ENCODE data around the gene ADAM19. TPM values are rescaled to one million over a fixed set of nuclear protein-coding genes. Genes with fewer than 3 reads are reported as not detected.
A peak's percentile ranks its signal among the peaks of the same experiment; 100 is the strongest.

ADAM19 gene
- total and polyA plus RNA-seq, 2 donors: 26.4 to 49.8 TPM

GRCh38 chr5:157582731-157583620 lies 7.4 kb upstream of the ADAM19 start:
- Histone ChIP-seq H3K4me1 (ENCODE audit: insufficient read depth) (no peaks in the 10 kb centered on the region), H3K27ac (ENCODE audit: low read depth) (no peak overlapping the region)

DNA sequence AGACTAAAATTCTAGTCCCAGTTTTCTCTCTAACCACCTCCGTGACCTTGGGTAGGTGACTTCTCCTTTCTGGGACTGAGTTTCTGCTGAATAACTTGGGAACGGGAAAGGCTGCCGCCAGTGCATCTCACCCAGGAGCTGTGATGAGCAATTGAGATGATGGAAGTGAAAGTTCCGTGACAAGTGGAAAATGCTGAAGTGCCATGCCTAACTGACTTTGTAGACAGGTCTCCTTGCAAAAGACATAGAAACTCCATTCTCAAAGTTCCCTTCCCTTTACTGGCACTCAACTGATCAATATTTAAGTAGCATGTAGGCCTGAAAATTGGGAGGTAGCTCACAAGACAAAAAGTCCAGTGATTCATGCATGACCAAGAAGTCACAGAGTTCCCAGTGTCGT lies 6.3 kb upstream of the ADAM19 start:
- DNase-seq (ENCODE audit: extremely low spot score): no peak
- Histone ChIP-seq H3K4me3 (ENCODE audit: low read depth, low read length) (no peak overlapping the region), H3K4me1 (ENCODE audit: insufficient read depth) (no peaks in the 10 kb centered on the region), H3K27ac (ENCODE audit: low read depth) (no peak overlapping the region), H3K36me3 (ENCODE audit: insufficient read depth) (no peaks in the 10 kb centered on the region)
- 95% methylated on average over 5 of the region's 5 CpGs for WGBS

More at GRCh38 chr5:157582731-157583620, 7.4 kb upstream of the ADAM19 start:
- no peaks in the 10 kb centered on the region for H3K36me3 ChIP-seq (ENCODE audit: insufficient read depth)
- H3K4me3 ChIP-seq (ENCODE audit: low read depth, low read length): no peak overlapping the region
- no peak for DNase-seq (ENCODE audit: extremely low spot score)
- 73% methylated on average over 10 of the region's 10 CpGs for WGBS

- WGBS: 86% methylated on average over 6 of the region's 6 CpGs
- Histone ChIP-seq H3K4me3 (ENCODE audit: low read depth, low read length) (no peak overlapping the region), H3K27ac (ENCODE audit: low read depth) (no peak overlapping the region), H3K4me1 (ENCODE audit: insufficient read depth) (no peaks in the 10 kb centered on the region), H3K36me3 (ENCODE audit: insufficient read depth) (no peaks in the 10 kb centered on the region)
- DNase-seq (ENCODE audit: extremely low spot score): no peak
Observed at GRCh38 chr5:157578079-157578780, 2.7 kb upstream of the ADAM19 start.

DNA sequence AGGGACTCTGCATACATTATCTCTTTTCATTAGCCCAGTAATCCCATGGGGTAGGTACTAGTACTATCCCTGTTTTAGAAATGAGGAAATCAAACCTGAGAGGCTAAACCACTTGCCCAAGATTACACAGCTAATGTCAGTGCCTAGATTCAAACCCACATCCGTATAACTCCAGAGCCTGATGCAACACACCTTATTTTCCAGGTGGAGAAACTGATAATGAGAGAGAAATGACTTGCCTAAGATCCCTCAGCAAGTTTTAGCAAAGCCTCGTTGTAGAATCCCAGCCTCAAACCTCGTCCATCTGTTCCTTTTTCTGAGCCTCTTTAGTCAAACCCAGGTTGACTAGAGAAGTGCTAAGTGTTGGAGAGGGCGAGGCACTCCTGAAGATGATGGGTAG lies 1.1 kb upstream of the ADAM19 start:
- WGBS: 89% methylated on average over 4 of the region's 4 CpGs
- no peak overlapping the region for H3K27ac ChIP-seq (ENCODE audit: low read depth)
- no peaks in the 10 kb centered on the region for H3K36me3 ChIP-seq (ENCODE audit: insufficient read depth)
- no peak for DNase-seq (ENCODE audit: extremely low spot score)
- H3K4me3 ChIP-seq (ENCODE audit: low read depth, low read length): no peak overlapping the region
- H3K4me1 ChIP-seq (ENCODE audit: insufficient read depth): no peaks in the 10 kb centered on the region

GRCh38 chr5:157574456-157575380 lies 857 bp downstream of the ADAM19 start:
- 2% methylated on average over 61 of the region's 61 CpGs for WGBS
- no peaks in the 10 kb centered on the region for H3K36me3 ChIP-seq (ENCODE audit: insufficient read depth)
- peak overlapping the region; percentile 81 for H3K4me3 ChIP-seq (ENCODE audit: low read depth, low read length)
- H3K4me1 ChIP-seq (ENCODE audit: insufficient read depth): no peaks in the 10 kb centered on the region
- peak overlapping the region; percentile 75 for H3K27ac ChIP-seq (ENCODE audit: low read depth)
- DNase-seq (ENCODE audit: extremely low spot score): no peak

DNA sequence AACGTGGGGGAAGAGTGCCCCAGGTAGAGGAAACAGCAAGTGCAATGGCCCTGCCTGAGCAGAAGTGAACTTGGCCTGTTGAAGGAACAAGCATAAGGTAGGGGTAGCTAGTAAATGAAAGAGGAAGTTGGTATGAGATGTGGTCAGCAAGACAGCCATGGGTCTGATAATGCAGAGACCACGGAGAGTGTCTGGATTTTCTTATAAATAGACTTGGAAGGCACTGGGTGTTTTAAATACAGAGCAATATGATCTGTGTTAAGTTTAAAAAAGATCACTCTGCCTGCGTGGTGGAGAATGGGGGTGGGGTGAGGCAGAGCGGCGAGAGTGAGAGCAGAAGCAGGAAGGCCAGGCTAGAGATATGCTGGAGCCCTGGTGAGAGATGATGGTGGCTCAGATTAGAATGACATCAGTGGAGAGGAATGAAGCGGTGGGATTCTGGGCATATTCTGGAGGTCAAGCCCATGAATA lies 4.2 kb downstream of the ADAM19 start:
- Histone ChIP-seq H3K36me3 (ENCODE audit: insufficient read depth) (no peaks in the 10 kb centered on the region), H3K27ac (ENCODE audit: low read depth) (no peak overlapping the region), H3K4me1 (ENCODE audit: insufficient read depth) (no peaks in the 10 kb centered on the region), H3K4me3 (ENCODE audit: low read depth, low read length) (no peak overlapping the region)
- no peak for DNase-seq (ENCODE audit: extremely low spot score)
- 13% methylated on average over 6 of the region's 6 CpGs for WGBS

DNA sequence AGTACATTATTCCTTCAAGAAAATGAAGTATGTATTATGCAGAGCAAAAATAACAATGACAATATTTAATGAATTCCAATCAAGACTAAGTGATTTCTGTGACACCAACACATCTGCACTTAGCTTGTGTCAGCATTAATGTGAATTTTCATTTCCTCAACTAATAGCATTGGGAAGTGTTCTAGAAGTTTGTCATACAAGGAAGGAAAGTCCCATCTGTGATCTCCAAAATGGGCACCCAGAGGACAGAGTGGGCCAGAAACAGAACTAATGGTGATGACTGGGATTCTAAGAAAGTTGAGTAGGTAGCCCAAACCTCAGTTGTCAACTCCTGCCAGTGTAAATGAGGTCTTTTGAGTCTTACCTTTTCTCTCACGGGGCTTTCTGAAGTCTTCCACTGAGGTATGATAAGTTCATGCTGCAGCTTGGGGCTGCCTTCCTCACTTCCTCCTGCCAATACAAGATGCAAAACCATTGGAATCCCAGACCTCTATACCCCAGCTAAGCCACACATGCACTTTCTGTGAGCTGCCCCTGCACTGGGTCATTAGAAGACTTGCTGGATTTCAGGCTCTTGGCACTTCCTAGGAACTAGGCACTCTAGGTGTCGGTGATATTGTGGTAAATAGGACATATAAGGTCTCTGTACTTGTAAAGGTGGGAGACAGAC lies 4.9 kb downstream of the ADAM19 start:
- 74% methylated on average over 2 of the region's 2 CpGs for WGBS
- H3K36me3 ChIP-seq (ENCODE audit: insufficient read depth): no peaks in the 10 kb centered on the region
- no peaks in the 10 kb centered on the region for H3K4me1 ChIP-seq (ENCODE audit: insufficient read depth)
- DNase-seq (ENCODE audit: extremely low spot score): no peak
- no peak overlapping the region for H3K4me3 ChIP-seq (ENCODE audit: low read depth, low read length)
- no peak overlapping the region for H3K27ac ChIP-seq (ENCODE audit: low read depth)

DNA sequence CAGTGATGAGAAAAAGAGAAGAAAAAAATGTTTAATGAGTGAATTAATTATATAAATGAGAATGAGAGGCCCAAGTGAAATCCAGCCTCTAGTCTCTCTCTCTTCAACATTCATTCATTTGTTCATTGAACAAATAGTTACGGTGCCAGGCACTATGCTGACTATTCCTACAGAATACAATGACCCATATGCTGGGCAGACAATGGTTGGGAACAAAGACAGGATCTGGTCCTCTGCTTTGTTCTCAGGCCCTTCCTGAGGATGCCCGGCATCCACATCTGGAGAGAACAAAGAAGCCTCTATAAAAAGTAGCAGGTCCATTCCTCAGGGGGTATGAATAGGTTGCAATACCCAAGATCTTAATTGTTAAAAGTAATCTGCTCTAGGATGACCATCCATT lies 6.9 kb downstream of the ADAM19 start:
- Histone ChIP-seq H3K4me1 (ENCODE audit: insufficient read depth) (no peaks in the 10 kb centered on the region), H3K36me3 (ENCODE audit: insufficient read depth) (no peaks in the 10 kb centered on the region), H3K27ac (ENCODE audit: low read depth) (no peak overlapping the region), H3K4me3 (ENCODE audit: low read depth, low read length) (no peak overlapping the region)
- 66% methylated on average over 2 of the region's 2 CpGs for WGBS
- DNase-seq (ENCODE audit: extremely low spot score): no peak

GRCh38 chr5:157568222-157568621 lies 7.4 kb downstream of the ADAM19 start:
- H3K4me1 ChIP-seq (ENCODE audit: insufficient read depth): no peaks in the 10 kb centered on the region
- H3K27ac ChIP-seq (ENCODE audit: low read depth): no peak overlapping the region
- H3K36me3 ChIP-seq (ENCODE audit: insufficient read depth): no peaks in the 10 kb centered on the region
- no peak for DNase-seq (ENCODE audit: extremely low spot score)
- WGBS: 85% methylated on average over 4 of the region's 4 CpGs
- H3K4me3 ChIP-seq (ENCODE audit: low read depth, low read length): no peak overlapping the region

GRCh38 chr5:157566902-157567489 lies 8.6 kb downstream of the ADAM19 start:
- Histone ChIP-seq H3K36me3 (ENCODE audit: insufficient read depth) (no peaks in the 10 kb centered on the region), H3K4me1 (ENCODE audit: insufficient read depth) (peaks cover 2% of the 10 kb centered on the region), H3K27ac (ENCODE audit: low read depth) (no peak overlapping the region), H3K4me3 (ENCODE audit: low read depth, low read length) (no peak overlapping the region)
- 82% methylated on average over 6 of the region's 6 CpGs for WGBS
- no peak for DNase-seq (ENCODE audit: extremely low spot score)

DNA sequence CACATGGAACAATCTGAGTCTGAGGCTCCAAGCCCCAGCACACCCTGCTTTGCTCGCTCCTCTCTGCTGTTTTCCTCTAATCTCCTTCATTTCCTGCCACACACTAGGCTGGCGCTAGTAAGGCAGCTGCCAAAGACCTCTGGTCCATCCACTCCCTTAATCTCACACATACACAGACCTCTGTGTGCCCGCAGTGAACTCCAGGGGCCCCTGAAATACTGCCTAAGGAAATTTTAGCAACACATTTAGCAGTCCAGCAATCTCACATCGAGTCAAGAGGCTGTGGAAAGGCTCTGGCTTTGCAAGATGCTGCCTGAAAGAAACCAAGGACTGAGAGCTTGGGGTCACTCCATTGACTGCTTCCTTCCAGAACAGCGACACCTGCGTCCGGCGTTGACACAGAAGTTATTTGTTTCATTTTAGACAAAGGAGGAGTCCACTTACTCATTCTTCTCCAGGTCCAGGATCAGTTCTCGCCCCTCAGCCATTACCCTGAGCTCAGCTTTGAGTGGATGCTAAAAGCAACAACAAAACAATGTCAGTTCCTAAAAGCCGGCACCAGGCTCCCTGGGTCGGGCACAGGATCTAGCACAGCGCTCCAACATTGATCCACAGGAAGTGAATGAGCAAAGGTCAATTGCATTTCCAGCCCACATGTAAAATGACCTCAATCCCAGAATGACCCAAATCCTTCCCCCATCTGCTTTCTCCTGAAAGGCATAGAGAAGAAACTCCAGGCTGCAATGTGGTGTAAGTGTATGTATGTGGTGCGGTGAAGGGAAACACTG lies 11.5 kb downstream of the ADAM19 start:
- Histone ChIP-seq H3K4me3 (ENCODE audit: low read depth, low read length) (no peak overlapping the region), H3K36me3 (ENCODE audit: insufficient read depth) (no peaks in the 10 kb centered on the region), H3K4me1 (ENCODE audit: insufficient read depth) (peaks cover 2% of the 10 kb centered on the region), H3K27ac (ENCODE audit: low read depth) (peak overlapping the region; percentile 32)
- 42% methylated on average over 13 of the region's 13 CpGs for WGBS
- DNase-seq (ENCODE audit: extremely low spot score): no peak

DNA sequence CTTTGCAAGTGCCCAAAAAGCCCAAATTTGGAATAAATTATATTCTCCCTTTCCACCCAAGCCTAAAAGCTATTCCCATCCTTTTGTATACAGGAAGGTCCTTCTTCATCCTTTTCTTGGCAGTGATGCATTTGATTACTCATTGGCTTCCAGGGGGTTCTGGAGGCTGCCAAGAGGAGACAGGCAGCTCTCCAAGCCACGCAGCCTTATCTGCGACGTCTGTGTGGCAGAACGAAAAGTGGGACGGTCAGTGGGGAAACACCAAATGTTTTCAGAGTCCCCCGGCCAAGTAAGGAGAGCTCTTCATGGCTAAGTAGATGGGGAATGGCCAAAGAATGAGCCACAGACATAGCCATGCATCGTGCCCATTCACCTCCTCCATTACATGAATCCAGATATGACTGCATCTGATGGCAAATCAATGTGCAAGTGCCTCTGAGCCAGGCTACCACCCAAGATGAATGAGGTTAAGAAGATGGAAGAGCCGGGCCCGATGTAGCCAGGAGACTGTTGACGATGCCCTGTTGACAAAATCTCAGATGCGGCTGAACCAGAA lies 12.1 kb downstream of the ADAM19 start:
- H3K4me1 ChIP-seq (ENCODE audit: insufficient read depth): peaks cover 2% of the 10 kb centered on the region
- 19% methylated on average over 11 of the region's 11 CpGs for WGBS
- H3K4me3 ChIP-seq (ENCODE audit: low read depth, low read length): no peak overlapping the region
- H3K27ac ChIP-seq (ENCODE audit: low read depth): peak overlapping the region; percentile 32
- no peak for DNase-seq (ENCODE audit: extremely low spot score)
- H3K36me3 ChIP-seq (ENCODE audit: insufficient read depth): no peaks in the 10 kb centered on the region
